Stimulated activated CD4-positive, alpha-beta T cell treated with anti-CD3 and anti-CD28 coated beads, Interleukin-4, amount 100 ng/mL, for 1 hour (primary cell): ENCODE data around the gene INS.
A peak's percentile ranks its signal among the peaks of the same experiment; 100 is the strongest.
"Not testable (repeated sequence)": the region's sequence is repeated elsewhere in the genome, so short reads cannot be mapped to it uniquely, and the experiment has no call there.

ENCODE experiments used
- DNase-seq: peaks from one replicate; pipeline ENCODE4 v3.0.0-alpha.2; 2020

Gene INS

DNA sequence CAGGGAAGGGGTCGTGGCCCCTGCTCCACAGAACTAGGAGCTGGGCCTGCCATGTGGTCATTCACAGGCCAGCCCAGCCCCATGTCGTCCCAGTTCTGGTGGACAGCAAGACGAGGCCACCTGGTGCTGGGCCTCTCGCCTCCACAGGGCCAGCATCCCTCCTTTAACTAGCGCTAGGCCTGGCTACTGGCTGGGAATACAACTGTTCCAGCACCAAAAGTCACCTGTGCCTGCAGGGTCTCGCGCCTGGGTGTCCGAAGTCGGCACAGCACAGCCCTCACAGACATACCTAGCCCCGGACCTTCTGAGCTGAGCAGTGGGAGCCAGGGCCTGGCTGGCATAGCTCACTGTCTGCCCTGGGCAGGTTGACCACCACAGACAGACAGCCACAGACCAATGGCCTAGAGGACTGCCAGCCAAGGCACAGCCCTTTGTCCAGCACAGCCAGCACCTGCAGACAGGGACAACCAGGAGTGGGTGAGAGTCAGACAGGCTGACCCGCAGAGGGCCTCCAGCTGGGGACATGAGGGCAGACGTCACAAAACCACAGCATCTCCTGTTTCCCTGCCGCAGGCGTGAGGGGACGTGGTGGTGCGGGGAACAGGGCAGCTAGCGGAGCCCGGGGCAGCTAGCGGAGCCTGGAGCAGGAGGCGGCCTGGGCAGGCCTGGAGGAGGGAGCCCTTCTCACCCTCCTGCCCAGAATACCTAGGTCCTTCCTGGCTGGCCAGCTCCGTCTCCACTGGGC is 37.8 kb upstream of the INS start:
- no peak for DNase-seq

- no peak for DNase-seq
Observed at GRCh38 chr11:2197771-2198520, 36.9 kb upstream of the INS start.

- DNase-seq: peak; percentile 73
Observed at GRCh38 chr11:2196970-2197770, 36.2 kb upstream of the INS start.

GRCh38 chr11:2195756-2196088 is 34.7 kb upstream of the INS start:
- no peak for DNase-seq

- DNase-seq: peak; percentile 64
Observed at GRCh38 chr11:2194877-2195755, 34.1 kb upstream of the INS start.

GRCh38 chr11:2193888-2194595 is 33.0 kb upstream of the INS start:
- not testable (repeated sequence) for DNase-seq

DNA sequence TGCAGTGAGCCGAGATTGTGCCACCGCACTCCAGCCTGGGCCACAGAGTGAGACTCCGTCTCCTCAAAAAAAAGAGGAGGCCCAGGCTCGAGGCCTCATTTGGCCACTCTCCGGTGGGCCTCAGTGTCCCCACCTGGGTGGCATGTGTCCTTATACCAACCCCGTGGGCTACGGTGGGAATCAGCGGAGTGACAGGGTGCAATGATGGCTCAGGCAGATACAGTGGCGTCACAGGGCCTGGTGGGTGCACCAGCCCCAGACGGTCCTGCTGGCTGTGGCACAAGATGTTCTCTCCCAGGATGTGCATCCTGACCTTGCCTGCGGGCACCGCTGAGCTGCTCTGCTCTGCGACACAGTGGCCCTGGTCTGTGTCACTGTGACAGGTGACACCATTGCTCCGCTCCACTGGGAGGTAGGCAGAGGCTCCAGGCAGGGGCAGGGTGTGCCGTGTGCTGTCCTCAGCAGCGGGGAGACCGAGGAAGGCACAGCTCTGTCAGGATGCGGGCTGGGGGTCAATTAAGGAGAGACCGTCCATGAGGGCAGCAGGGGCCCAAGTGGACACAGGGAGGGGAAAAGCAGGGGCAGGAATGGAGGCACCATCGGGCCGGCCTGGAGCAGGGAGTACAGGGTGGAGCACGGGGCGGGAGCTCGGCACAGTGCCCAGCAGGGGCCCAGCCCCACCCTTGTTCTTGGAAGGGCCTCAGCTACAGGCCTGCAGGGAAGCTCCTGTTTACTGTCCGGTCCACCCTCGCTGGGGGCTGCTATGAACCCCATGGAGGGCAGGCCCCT is 32.3 kb upstream of the INS start:
- no peak for DNase-seq

DNA sequence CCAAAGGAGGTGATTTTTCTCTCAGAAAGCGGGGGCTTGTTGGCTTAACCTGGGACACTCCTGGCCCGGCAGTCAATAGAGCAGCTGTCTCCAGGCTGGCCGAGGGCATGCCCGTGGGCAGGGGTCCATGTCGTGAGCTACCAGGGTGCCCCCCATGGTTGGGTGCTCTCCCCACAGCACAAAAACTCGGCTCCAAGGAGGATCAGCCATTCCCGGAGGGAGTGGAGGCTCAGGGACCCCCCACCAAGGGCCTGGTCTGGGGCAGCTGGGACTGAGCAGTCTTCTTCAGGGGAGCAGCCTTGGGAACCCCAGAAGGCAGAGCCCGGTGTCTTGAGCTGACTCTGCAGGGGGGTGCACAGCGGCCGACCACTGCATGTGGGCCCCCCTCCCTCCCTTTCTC is 31.4 kb upstream of the INS start:
- no peak for DNase-seq

DNA sequence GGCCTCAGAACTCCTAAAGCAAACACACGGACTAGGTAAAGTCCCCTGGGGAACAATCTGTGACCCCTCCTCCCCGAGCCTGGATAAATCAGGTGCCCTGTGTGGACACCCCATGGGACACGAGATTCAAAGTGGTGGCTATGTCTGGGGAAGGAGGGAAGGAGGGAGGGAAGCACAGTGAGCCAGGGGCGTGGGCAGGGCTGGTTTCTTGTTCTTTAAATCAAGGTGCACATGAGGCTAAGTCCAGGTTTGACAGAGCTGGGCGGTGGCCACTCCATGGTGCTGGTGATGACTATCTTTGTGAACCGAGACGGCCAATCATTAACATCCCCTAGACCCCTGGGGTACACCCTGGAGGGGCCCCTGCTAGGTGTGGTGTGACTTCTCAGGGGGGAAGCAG is 30.9 kb upstream of the INS start:
- DNase-seq: no peak

DNA sequence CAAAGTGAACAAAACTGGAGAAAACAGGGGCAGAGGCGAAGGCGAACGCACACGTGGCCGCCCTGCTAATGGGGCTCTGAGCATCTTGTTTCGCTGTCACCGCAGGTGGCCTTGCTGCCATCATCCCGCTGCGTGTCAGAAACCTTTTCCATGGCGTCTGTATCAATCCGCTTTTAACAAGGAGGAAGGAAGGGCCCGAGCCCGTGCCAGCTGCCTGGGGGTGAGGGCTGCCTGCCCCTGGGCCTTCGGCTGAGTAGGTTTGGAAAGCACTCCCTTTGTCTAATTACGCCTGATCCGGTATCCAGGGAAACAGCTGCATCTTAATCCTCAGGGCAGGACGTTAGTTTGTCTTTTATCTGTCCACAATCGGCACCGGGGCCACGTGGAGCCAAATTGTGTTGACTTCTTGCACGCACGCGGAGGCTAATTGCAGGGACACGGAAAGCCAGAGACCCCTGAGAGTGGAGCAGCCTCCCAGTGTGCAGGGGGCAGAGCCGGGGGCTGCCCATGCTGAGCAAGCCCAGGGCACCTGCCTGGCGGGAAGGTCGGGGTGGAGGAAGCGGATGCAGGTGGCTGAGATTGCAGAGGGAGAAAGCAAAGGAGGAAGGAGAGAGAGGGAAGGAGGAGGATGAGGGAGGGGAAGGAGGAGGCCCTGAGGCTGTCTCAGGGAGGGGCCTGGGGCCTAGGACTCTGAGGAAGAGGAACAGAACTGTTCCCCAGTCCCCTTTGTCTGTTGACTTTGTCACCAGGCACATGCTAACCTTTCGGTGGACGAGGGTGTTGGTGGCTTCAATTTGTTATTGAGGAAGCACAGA is 29.9 kb upstream of the INS start:
- no peak for DNase-seq

GRCh38 chr11:2189938-2190656 is 29.1 kb upstream of the INS start:
- DNase-seq: no peak

DNA sequence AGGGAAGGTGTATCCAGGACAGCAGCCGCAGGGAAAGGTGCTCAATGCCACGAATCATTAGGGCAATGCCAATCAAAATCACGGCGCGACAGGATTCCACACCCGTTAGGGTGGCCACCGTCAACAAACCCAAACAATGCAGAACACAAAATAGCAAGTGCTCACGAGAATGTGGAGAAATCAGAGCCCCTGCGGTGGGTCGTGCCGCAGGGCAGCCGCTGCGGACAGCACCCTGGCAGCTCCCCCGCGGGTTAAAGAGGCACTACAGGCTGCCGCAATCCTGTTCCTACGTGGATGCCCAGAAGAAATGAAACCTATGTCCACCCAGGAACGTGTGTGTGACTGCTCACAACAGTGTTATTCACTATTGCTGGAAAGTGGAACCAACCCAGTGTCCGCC is 27.7 kb upstream of the INS start:
- DNase-seq: no peak

DNA sequence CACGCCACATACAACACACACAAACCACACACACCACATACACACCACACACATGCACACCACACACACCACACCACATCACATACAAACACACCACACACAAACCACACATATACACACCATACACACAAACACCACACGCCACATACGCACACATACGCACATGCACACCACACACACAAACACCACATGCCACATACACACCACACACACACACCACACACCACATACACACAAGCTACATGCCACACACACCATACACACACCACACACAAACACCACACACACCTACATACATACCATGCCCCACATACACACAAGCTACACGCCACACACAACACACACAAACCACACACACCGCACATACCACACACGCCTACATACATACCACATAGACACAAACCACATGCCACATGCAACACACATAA is 26.3 kb upstream of the INS start:
- no peak for DNase-seq

GRCh38 chr11:2186669-2187279 is 25.8 kb upstream of the INS start:
- DNase-seq: peak; percentile 54

DNA sequence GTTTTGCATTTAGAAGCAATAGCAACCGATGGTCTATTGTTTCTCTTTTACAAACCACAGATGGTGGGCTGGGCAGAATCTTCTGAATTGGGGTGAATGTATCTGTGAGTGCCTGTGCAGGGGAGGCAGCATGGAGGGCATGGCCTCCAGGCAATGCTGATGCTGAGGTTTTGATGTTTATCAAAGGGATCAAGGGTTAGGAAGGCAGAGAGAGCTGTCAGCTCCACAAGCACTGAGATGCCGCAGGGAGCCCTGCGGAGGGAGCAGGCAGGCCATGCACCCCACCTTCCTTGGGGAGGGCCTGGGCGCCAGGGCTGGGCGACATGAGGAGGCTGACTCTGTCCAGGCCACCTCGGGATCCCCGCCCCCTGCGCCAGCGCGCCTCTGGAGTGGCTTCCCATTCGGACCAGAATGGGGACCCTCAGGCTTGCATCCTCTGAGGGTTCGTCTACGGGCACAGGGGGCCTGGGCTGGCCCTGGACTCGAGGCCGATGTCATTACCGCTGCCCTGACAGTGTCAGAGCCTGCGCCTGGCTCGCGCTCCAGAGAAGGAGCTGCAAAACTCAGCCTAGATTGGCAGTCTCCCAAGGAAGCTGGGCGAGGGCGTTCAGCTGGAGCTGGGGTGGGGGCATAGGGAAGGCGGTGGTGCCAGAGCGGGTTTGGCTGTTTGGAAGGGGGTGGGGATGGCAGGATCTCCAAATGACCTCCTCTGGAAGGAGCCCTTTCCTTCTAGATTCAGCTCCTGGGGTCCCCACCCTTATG is 24.5 kb upstream of the INS start:
- no peak for DNase-seq

DNA sequence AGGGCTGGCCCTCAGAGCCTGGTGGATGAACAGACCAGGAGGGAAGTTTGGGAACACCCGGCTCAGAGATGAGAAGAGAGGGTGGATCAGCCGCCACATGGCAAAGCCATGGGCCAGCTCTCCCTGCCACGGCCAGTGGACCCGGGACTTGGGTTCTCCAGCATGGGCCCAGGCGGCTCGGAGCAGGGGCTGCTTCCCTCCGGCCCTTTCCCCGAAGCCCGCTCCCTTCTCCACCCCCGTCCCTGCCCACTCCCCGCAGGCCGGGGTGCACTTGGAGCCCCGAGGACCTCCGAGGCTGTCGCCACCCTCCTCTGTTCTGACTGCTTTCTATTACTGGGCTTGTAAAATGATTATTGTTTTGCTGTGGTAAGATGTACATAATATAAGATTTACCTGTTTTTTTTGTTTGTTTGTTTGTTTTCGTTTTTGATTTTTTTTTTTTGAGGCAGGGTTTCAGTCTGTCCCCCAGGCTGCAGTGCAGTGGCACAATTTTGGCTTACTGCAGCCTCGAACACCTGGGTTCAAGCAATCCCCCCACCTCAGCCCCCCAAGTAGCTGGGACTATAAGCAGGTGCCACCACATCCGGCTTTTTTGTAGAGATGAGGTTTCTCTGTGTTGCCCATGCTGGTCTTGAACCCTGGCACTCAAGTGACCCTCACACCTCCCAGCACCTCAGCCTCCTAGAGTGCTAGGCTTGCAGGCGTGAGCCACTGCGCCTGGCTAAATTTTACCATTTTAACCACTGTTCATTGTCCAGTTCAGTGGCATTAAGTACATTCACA is 21.9 kb upstream of the INS start:
- no peak for DNase-seq

- DNase-seq: no peak
Observed at GRCh38 chr11:2182075-2182474, 21.1 kb upstream of the INS start.
